Neuron (in vitro differentiated cells): ENCODE measurements around the gene TBC1D5.
"Not testable (repeated sequence)": the region's sequence is repeated elsewhere in the genome, so short reads cannot be mapped to it uniquely, and the experiment has no call there.

Experiments
- H2AFZ ChIP-seq: one replicate; pipeline ENCODE4 v1.6.1; 2013; ENCODE audit warnings: low read depth, mild to moderate bottlenecking, inconsistent platforms, low read length, moderate library complexity
- H3K27me3 ChIP-seq: one replicate; pipeline ENCODE4 v1.6.1; 2013; ENCODE audit warnings: low read length; ENCODE audit not compliant: insufficient read depth
- H3K36me3 ChIP-seq: one replicate; pipeline ENCODE4 v1.6.1; 2013; ENCODE audit warnings: low read length; ENCODE audit not compliant: insufficient read depth
- H3K4me1 ChIP-seq: one replicate; pipeline ENCODE4 v1.6.1; 2013; ENCODE audit warnings: low read length; ENCODE audit not compliant: insufficient read depth
- H3K4me3 ChIP-seq: 2 replicates; pipeline ENCODE4 v1.5.1; 2013; ENCODE audit warnings: mild to moderate bottlenecking, low read length, moderate library complexity
- H3K9me3 ChIP-seq: one replicate; pipeline ENCODE4 v1.6.1; 2013; ENCODE audit warnings: low read length

Gene TBC1D5

GRCh38 chr3:17510265-17510664 lies 232.2 kb downstream of the TBC1D5 start:
- no peaks in the 10 kb centered on the region for H3K27me3 ChIP-seq
- no peak overlapping the region for H3K4me3 ChIP-seq
- no peaks in the 10 kb centered on the region for H3K4me1 ChIP-seq
- H3K36me3 ChIP-seq: no peaks in the 10 kb centered on the region
- no peak overlapping the region for H2AFZ ChIP-seq
- no peaks in the 10 kb centered on the region for H3K9me3 ChIP-seq

GRCh38 chr3:17508180-17508752 lies 234.2 kb downstream of the TBC1D5 start:
- Histone ChIP-seq H3K36me3 (no peaks in the 10 kb centered on the region), H3K9me3 (no peaks in the 10 kb centered on the region), H3K4me1 (no peaks in the 10 kb centered on the region), H2AFZ (no peak overlapping the region), H3K4me3 (no peak overlapping the region), H3K27me3 (no peaks in the 10 kb centered on the region)

- Histone ChIP-seq H3K4me3 (no peak overlapping the region), H3K27me3 (no peaks in the 10 kb centered on the region), H3K4me1 (no peaks in the 10 kb centered on the region), H3K36me3 (no peaks in the 10 kb centered on the region), H2AFZ (no peak overlapping the region), H3K9me3 (no peaks in the 10 kb centered on the region)
Observed at GRCh38 chr3:17507480-17507879, 235.0 kb downstream of the TBC1D5 start.

GRCh38 chr3:17505856-17506255 lies 236.6 kb downstream of the TBC1D5 start:
- Histone ChIP-seq H3K27me3 (no peaks in the 10 kb centered on the region), H3K36me3 (no peaks in the 10 kb centered on the region), H3K4me3 (no peak overlapping the region), H3K9me3 (no peaks in the 10 kb centered on the region), H2AFZ (no peak overlapping the region), H3K4me1 (no peaks in the 10 kb centered on the region)

GRCh38 chr3:17501745-17502144 lies 240.7 kb downstream of the TBC1D5 start:
- Histone ChIP-seq H3K36me3 (no peaks in the 10 kb centered on the region), H3K9me3 (no peaks in the 10 kb centered on the region), H3K4me3 (no peak overlapping the region), H3K27me3 (no peaks in the 10 kb centered on the region), H2AFZ (no peak overlapping the region), H3K4me1 (no peaks in the 10 kb centered on the region)

- no peak overlapping the region for H3K4me3 ChIP-seq
Observed at GRCh38 chr3:17500618-17501017, 241.8 kb downstream of the TBC1D5 start.

GRCh38 chr3:17494117-17494809 lies 248.2 kb downstream of the TBC1D5 start:
- Histone ChIP-seq H3K9me3 (peaks cover 3% of the 10 kb centered on the region), H3K36me3 (no peaks in the 10 kb centered on the region), H3K4me3 (no peak overlapping the region), H3K4me1 (no peaks in the 10 kb centered on the region), H3K27me3 (no peaks in the 10 kb centered on the region), H2AFZ (no peak overlapping the region)

More at GRCh38 chr3:17500618-17501017, 241.8 kb downstream of the TBC1D5 start:
- H3K27me3 ChIP-seq: no peaks in the 10 kb centered on the region
- no peaks in the 10 kb centered on the region for H3K4me1 ChIP-seq
- no peak overlapping the region for H2AFZ ChIP-seq
- no peaks in the 10 kb centered on the region for H3K9me3 ChIP-seq
- H3K36me3 ChIP-seq: no peaks in the 10 kb centered on the region

GRCh38 chr3:17491601-17492000 lies 250.8 kb downstream of the TBC1D5 start:
- Histone ChIP-seq H3K27me3 (no peaks in the 10 kb centered on the region), H3K4me1 (no peaks in the 10 kb centered on the region), H2AFZ (no peak overlapping the region), H3K9me3 (peaks cover 6% of the 10 kb centered on the region), H3K4me3 (no peak overlapping the region), H3K36me3 (no peaks in the 10 kb centered on the region)

- H3K4me3 ChIP-seq, H2AFZ ChIP-seq, H3K36me3 ChIP-seq, H3K9me3 ChIP-seq, H3K4me1 ChIP-seq, H3K27me3 ChIP-seq: not testable (repeated sequence)
Observed at GRCh38 chr3:17491190-17491589, 251.2 kb downstream of the TBC1D5 start.

GRCh38 chr3:17489139-17489538 lies 253.3 kb downstream of the TBC1D5 start:
- Histone ChIP-seq H3K4me3 (no peak overlapping the region), H2AFZ (no peak overlapping the region), H3K27me3 (no peaks in the 10 kb centered on the region), H3K9me3 (peaks cover 6% of the 10 kb centered on the region), H3K36me3 (no peaks in the 10 kb centered on the region), H3K4me1 (no peaks in the 10 kb centered on the region)

- Histone ChIP-seq H3K36me3 (no peaks in the 10 kb centered on the region), H3K4me1 (peaks cover 9% of the 10 kb centered on the region), H3K27me3 (no peaks in the 10 kb centered on the region), H3K9me3 (peaks cover 2% of the 10 kb centered on the region), H2AFZ (no peak overlapping the region), H3K4me3 (no peak overlapping the region)
Observed at GRCh38 chr3:17481116-17481515, 261.3 kb downstream of the TBC1D5 start.

GRCh38 chr3:17479681-17480405 lies 262.6 kb downstream of the TBC1D5 start:
- no peak overlapping the region for H2AFZ ChIP-seq
- H3K36me3 ChIP-seq: no peaks in the 10 kb centered on the region
- H3K9me3 ChIP-seq: peaks cover 2% of the 10 kb centered on the region
- no peak overlapping the region for H3K4me3 ChIP-seq
- H3K4me1 ChIP-seq: peaks cover 9% of the 10 kb centered on the region
- no peaks in the 10 kb centered on the region for H3K27me3 ChIP-seq

GRCh38 chr3:17478673-17479072 lies 263.8 kb downstream of the TBC1D5 start:
- Histone ChIP-seq H3K36me3 (no peaks in the 10 kb centered on the region), H3K27me3 (no peaks in the 10 kb centered on the region)

More at GRCh38 chr3:17478673-17479072, 263.8 kb downstream of the TBC1D5 start:
- Histone ChIP-seq H3K9me3 (peaks cover 2% of the 10 kb centered on the region), H3K4me3 (no peak overlapping the region), H3K4me1 (peaks cover 9% of the 10 kb centered on the region), H2AFZ (no peak overlapping the region)
